ENCODE results near the gene SPATA46. TPM values are rescaled to one million over a fixed set of nuclear protein-coding genes. Genes with fewer than 3 reads are reported as not detected.

Gene SPATA46
- polyA plus RNA-seq, 1 donor (not counting 4 experiments of a cell fraction or from before 2014, with no cell fraction given), result not detected

- no peak for FAIRE-seq
- Histone ChIP-seq H3K9me1 (ENCODE audit: control insufficient read depth, extremely low read depth, insufficient read depth, low read length) (no peaks in the 10 kb centered on the region), H3K4me2 (ENCODE audit: control insufficient read depth, extremely low read depth, insufficient read depth, low read depth, low read length) (no peak overlapping the region), H4K20me1 (ENCODE audit: control insufficient read depth, extremely low read depth, insufficient read depth, low read length) (no peaks in the 10 kb centered on the region), H3K79me2 (ENCODE audit: control insufficient read depth, insufficient read depth, low read length) (no peaks in the 10 kb centered on the region), H3K4me1 (ENCODE audit: control insufficient read depth, extremely low read depth, insufficient read depth, low read length) (no peaks in the 10 kb centered on the region), H3K9ac (ENCODE audit: control insufficient read depth, extremely low read depth, insufficient read depth, low read length) (no peak overlapping the region), H2AFZ (ENCODE audit: control insufficient read depth, low read length) (no peak overlapping the region), H3K36me3 (ENCODE audit: control insufficient read depth in 2 of 2, extremely low read depth in 1 of 2, insufficient read depth in 2 of 2, low read length in 2 of 2) (no peaks in the 10 kb centered on the region), H3K9me3 (ENCODE audit: control insufficient read depth, low read depth, low read length) (no peaks in the 10 kb centered on the region), H3K27me3 (ENCODE audit: control insufficient read depth, extremely low read depth, insufficient read depth, low read length) (peaks cover 5% of the 10 kb centered on the region), H3K4me3 (ENCODE audit: control insufficient read depth in 2 of 3, extremely low read depth in 1 of 3, insufficient read depth in 2 of 3, low read depth in 1 of 3, low read length in 3 of 3) (no peak overlapping the region), H3K27ac (ENCODE audit: control insufficient read depth, insufficient read depth, low read length) (no peak overlapping the region)
- no peak for DNase-seq (ENCODE audit: low read depth, low spot score)
- dilution Hi-C loops (cut with MboI; ENCODE audit: extremely low pct_ligation_motif_present, low sequenced_read_pairs), result no loop called here
- no peak for TF ChIP-seq EZH2 (IDR thresholded peaks at IDR 0.05; ENCODE audit: low read length)
- TF ChIP-seq, protein P1, sequence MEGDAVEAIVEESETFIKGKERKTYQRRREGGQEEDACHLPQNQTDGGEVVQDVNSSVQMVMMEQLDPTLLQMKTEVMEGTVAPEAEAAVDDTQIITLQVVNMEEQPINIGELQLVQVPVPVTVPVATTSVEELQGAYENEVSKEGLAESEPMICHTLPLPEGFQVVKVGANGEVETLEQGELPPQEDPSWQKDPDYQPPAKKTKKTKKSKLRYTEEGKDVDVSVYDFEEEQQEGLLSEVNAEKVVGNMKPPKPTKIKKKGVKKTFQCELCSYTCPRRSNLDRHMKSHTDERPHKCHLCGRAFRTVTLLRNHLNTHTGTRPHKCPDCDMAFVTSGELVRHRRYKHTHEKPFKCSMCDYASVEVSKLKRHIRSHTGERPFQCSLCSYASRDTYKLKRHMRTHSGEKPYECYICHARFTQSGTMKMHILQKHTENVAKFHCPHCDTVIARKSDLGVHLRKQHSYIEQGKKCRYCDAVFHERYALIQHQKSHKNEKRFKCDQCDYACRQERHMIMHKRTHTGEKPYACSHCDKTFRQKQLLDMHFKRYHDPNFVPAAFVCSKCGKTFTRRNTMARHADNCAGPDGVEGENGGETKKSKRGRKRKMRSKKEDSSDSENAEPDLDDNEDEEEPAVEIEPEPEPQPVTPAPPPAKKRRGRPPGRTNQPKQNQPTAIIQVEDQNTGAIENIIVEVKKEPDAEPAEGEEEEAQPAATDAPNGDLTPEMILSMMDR (optimal IDR thresholded peaks at IDR 0.05 in 1 of 3, IDR thresholded peaks at IDR 0.05 in 1 of 3, conservative IDR thresholded peaks at IDR 0.05 in 1 of 3; ENCODE audit: extremely low read depth in 1 of 3, insufficient read depth in 2 of 3, low read length in 3 of 3), result no peak
Measured at GRCh38 chr1:162358928-162359327, 17.7 kb downstream of the SPATA46 start.

DNA sequence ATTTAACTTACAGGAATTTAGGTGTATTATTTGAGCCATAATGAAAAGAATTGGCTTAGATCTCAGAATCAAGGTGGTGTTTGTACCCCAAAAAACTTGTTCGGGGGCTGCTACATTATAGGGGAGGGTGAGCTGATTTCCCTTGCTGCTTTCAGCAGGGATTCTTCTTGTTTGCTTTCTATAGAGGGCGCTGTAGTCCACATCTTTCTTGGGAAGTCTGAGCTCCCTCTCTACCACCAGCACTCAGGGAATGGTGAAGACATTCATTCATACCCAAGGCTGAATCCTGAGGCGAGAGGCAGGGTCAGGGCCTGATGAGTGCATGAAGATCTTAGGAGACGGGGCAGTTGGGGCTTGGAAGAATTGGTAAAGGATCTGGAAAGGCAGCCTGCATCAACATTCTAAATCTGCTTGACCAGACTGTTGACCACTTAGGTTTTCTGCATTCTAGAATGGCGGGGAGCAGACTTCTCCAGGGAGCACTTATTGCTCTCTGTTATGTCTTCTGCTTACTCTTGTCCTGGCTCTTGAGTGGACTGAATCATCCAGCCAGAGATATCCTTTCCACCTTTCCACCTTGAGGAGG is 18.9 kb downstream of the SPATA46 start:
- no peak for FAIRE-seq
- Histone ChIP-seq H3K9me1 (ENCODE audit: control insufficient read depth, extremely low read depth, insufficient read depth, low read length) (no peaks in the 10 kb centered on the region), H3K4me1 (ENCODE audit: control insufficient read depth, extremely low read depth, insufficient read depth, low read length) (no peaks in the 10 kb centered on the region), H3K27me3 (ENCODE audit: control insufficient read depth, extremely low read depth, insufficient read depth, low read length) (peaks cover 3% of the 10 kb centered on the region), H3K9ac (ENCODE audit: control insufficient read depth, extremely low read depth, insufficient read depth, low read length) (no peak overlapping the region), H3K9me3 (ENCODE audit: control insufficient read depth, low read depth, low read length) (no peaks in the 10 kb centered on the region), H4K20me1 (ENCODE audit: control insufficient read depth, extremely low read depth, insufficient read depth, low read length) (no peaks in the 10 kb centered on the region), H3K27ac (ENCODE audit: control insufficient read depth, insufficient read depth, low read length) (no peak overlapping the region), H3K4me3 (ENCODE audit: control insufficient read depth in 2 of 3, extremely low read depth in 1 of 3, insufficient read depth in 2 of 3, low read depth in 1 of 3, low read length in 3 of 3) (no peak overlapping the region), H2AFZ (ENCODE audit: control insufficient read depth, low read length) (no peak overlapping the region), H3K4me2 (ENCODE audit: control insufficient read depth, extremely low read depth, insufficient read depth, low read depth, low read length) (no peak overlapping the region), H3K79me2 (ENCODE audit: control insufficient read depth, insufficient read depth, low read length) (no peaks in the 10 kb centered on the region), H3K36me3 (ENCODE audit: control insufficient read depth in 2 of 2, extremely low read depth in 1 of 2, insufficient read depth in 2 of 2, low read length in 2 of 2) (no peaks in the 10 kb centered on the region)
- dilution Hi-C loops (cut with MboI; ENCODE audit: extremely low pct_ligation_motif_present, low sequenced_read_pairs), result no loop called here
- no peak for TF ChIP-seq EZH2 (IDR thresholded peaks at IDR 0.05; ENCODE audit: low read length)
- TF ChIP-seq, protein P1 (optimal IDR thresholded peaks at IDR 0.05 in 1 of 3, IDR thresholded peaks at IDR 0.05 in 1 of 3, conservative IDR thresholded peaks at IDR 0.05 in 1 of 3; ENCODE audit: extremely low read depth in 1 of 3, insufficient read depth in 2 of 3, low read length in 3 of 3), result peak; percentile 57 to 67 (median 64)
- DNase-seq (ENCODE audit: low read depth, low spot score), result no peak

Data from keratinocyte (primary cell).